HCT116 (cell line): ENCODE data around the gene RGS17. TPM values are rescaled to one million over a fixed set of nuclear protein-coding genes. Genes with fewer than 3 reads are reported as not detected.

Source experiments
- ATAC-seq: fragments of 200-7000 bp; cut with Tn5 transposase; 2 replicates; pipeline ENCODE4 v1.9.1; 2020; ENCODE audit warnings: mild to moderate bottlenecking, moderate library complexity
- BruUV-seq: library from RNA; stranded (reverse); fragments of 400-500 nt; replicated peaks from 2 replicates; lab custom pipeline; 2021; lab: Mats Ljungman, UMichigan
- CTCF ChIA-PET: fragments of 300-600 bp; sonication (Branson Sonifier 250); formaldehyde crosslinking; loops from one replicate; lab custom pipeline; 2021; ENCODE audit warnings: antibody characterized with exemption; lab: Charles Lee
- POLR2A ChIA-PET: fragments of 300-600, 350-600 bp; sonication (Branson Sonifier 250); formaldehyde crosslinking; loops from one replicate; lab custom pipeline; 2021; ENCODE audit warnings: antibody characterized with exemption; lab: Charles Lee
- RAD21 ChIA-PET, 2 experiments: fragments of 300-600 bp; sonication (Branson Sonifier 250); formaldehyde crosslinking; loops; one replicate each; lab custom pipeline; 2023; ENCODE audit warnings: low total read pairs in 2 of 2; ENCODE audit not compliant: uncharacterized antibody in 2 of 2, unreplicated experiment in 2 of 2, low non-redundant PET in 1 of 2; lab: Charles Lee
- DNase-seq: peaks from one replicate; pipeline ENCODE4 v3.0.0-alpha.2; 2010; ENCODE audit warnings: low read depth, low spot score
- H2AFZ ChIP-seq: fragments of 200-600 bp; shearing (Covaris generic), sonication (generic); 2 replicates; pipeline ENCODE4 v1.6.1; 2017; ENCODE audit warnings: low read depth, mixed run types, mixed read lengths, antibody characterized with exemption, low read length; ENCODE audit not compliant: poor library complexity, severe bottlenecking
- H3K27ac ChIP-seq: 2 replicates; pipeline ENCODE4 v1.5.1; 2012; ENCODE audit warnings: low read depth, low read length
- H3K27me3 ChIP-seq: fragments of 200-600 bp; sonication (generic); 2 replicates; pipeline ENCODE4 v1.6.1; 2016; ENCODE audit warnings: mixed run types, low read length, mixed read lengths; ENCODE audit not compliant: insufficient read depth
- H3K36me3 ChIP-seq, 2 experiments: fragments of 200-500 bp in 1 of 2; fragments of 200-600 bp in 1 of 2; sonication (Bioruptor generic) in 1 of 2; sonication (generic) in 1 of 2; 2 replicates each; pipeline versions ENCODE4 v1.5.1 to v1.6.1; 2014 to 2016; ENCODE audit warnings: low read length in 2 of 2, inconsistent platforms in 1 of 2, mixed read lengths in 1 of 2, mixed run types in 1 of 2; ENCODE audit not compliant: insufficient read depth in 2 of 2, control insufficient read depth in 1 of 2
- H3K4me1 ChIP-seq, 2 experiments: fragments of 200-600 bp in 1 of 2; sonication (generic) in 1 of 2; 2 replicates each; pipeline versions ENCODE4 v1.5.1 to v1.6.1; 2012 to 2017; ENCODE audit warnings: low read length in 2 of 2, inconsistent platforms in 1 of 2, mild to moderate bottlenecking in 1 of 2, mixed read lengths in 1 of 2, mixed run types in 1 of 2, moderate library complexity in 1 of 2; ENCODE audit not compliant: insufficient read depth in 2 of 2, control insufficient read depth in 1 of 2
- H3K4me2 ChIP-seq: fragments of 200-600 bp; sonication (generic); 2 replicates; pipeline ENCODE4 v1.6.1; 2017; ENCODE audit warnings: mixed run types, low read length, mixed read lengths
- H3K4me3 ChIP-seq, 2 experiments: fragments of 200-600 bp in 1 of 2; sonication (generic) in 1 of 2; replicated peaks in 1 of 2; 2 replicates each; pipeline ENCODE4 v1.5.1; 2011 to 2016; ENCODE audit warnings: low read length in 2 of 2, control low read depth in 1 of 2, low read depth in 1 of 2, mild to moderate bottlenecking in 1 of 2, mixed read lengths in 1 of 2, mixed run types in 1 of 2
- H3K79me2 ChIP-seq: fragments of 200-600 bp; sonication (generic); 2 replicates; pipeline ENCODE4 v1.6.1; 2017; ENCODE audit warnings: mild to moderate bottlenecking, mixed run types, low read length, moderate library complexity, mixed read lengths; ENCODE audit not compliant: insufficient read depth
- H3K9ac ChIP-seq: fragments of 200-600 bp; sonication (generic); 2 replicates; pipeline ENCODE4 v1.6.1; 2016; ENCODE audit warnings: low read length, mixed read lengths
- H3K9me2 ChIP-seq: fragments of 200-600 bp; sonication (generic), shearing (Covaris generic); 2 replicates; pipeline ENCODE4 v1.6.1; 2017; ENCODE audit warnings: mixed run types, mild to moderate bottlenecking, moderate library complexity; ENCODE audit not compliant: insufficient read depth
- H3K9me3 ChIP-seq, 2 experiments: fragments of 200-500 bp in 1 of 2; fragments of 200-600 bp in 1 of 2; sonication (Bioruptor generic) in 1 of 2; sonication (generic) in 1 of 2; 2 replicates each; pipeline ENCODE4 v1.6.1; 2014 to 2017; ENCODE audit warnings: low read length in 2 of 2, mixed read lengths in 2 of 2, inconsistent platforms in 1 of 2, low read depth in 1 of 2, mild to moderate bottlenecking in 1 of 2, mixed run types in 1 of 2, moderate library complexity in 1 of 2; ENCODE audit not compliant: control insufficient read depth in 1 of 2, insufficient read depth in 1 of 2
- H4K20me1 ChIP-seq: fragments of 200-600 bp; sonication (generic), shearing (Covaris generic); 2 replicates; pipeline ENCODE4 v1.6.1; 2017; ENCODE audit warnings: mixed run types, mild to moderate bottlenecking, moderate library complexity; ENCODE audit not compliant: insufficient read depth
- CTCF ChIP-seq, 3 experiments: fragments of 200-600 bp in 1 of 3; sonication (generic) in 1 of 3; IDR thresholded peaks in 2 of 3; conservative IDR thresholded peaks in 1 of 3; 2 replicates each; pipeline ENCODE4 v1.5.1; 2012 to 2017; ENCODE audit warnings: low read depth in 2 of 3, low read length in 2 of 3, antibody characterized with exemption in 1 of 3, borderline replicate concordance in 1 of 3, control low read depth in 1 of 3, mild to moderate bottlenecking in 1 of 3, mixed read lengths in 1 of 3, mixed run types in 1 of 3, moderate library complexity in 1 of 3; ENCODE audit not compliant: insufficient read depth in 1 of 3
- EZH2phosphoT487 ChIP-seq: fragments of 200-600 bp; IDR thresholded peaks from 2 replicates; pipeline ENCODE4 v1.6.1; 2018; ENCODE audit warnings: antibody characterized with exemption, borderline replicate concordance
- JUND ChIP-seq: IDR thresholded peaks from 2 replicates; pipeline ENCODE4 v1.6.1; 2012
- MAX ChIP-seq: IDR thresholded peaks from 2 replicates; pipeline ENCODE4 v1.6.1; 2012
- POLR2AphosphoS5 ChIP-seq: IDR thresholded peaks from 2 replicates; pipeline ENCODE4 v1.6.1; 2011; ENCODE audit warnings: mild to moderate bottlenecking, low read depth, low read length, moderate library complexity
- REST ChIP-seq: IDR thresholded peaks from 2 replicates; pipeline ENCODE4 v1.6.1; 2012; ENCODE audit warnings: low read depth
- SP1 ChIP-seq: IDR thresholded peaks from 2 replicates; pipeline ENCODE4 v1.6.1; 2012; ENCODE audit warnings: low read depth
- intact Hi-C: fragments of 100-400 bp; cut with micrococcal nuclease; formaldehyde crosslinking; loops from 2 replicates; pipeline ENCODE4 v1.10.0; 2022
- total RNA-seq: library from RNA; stranded (reverse); gene quantifications from one replicate; pipeline ENCODE4 v1.2.1, GENCODE V29; 2021; ENCODE audit not compliant: unreplicated experiment
- TF ChIP-seq, protein P1 (sequence below): IDR thresholded peaks from 2 replicates; pipeline ENCODE4 v1.6.1; 2011; ENCODE audit warnings: mild to moderate bottlenecking, low read length, moderate library complexity; ENCODE audit not compliant: insufficient replicate concordance; ENCODE audit errors: extremely low read depth
- TF ChIP-seq, protein P2 (sequence below): IDR thresholded peaks from 2 replicates; pipeline ENCODE4 v1.6.1; 2012

The RGS17 gene
- total RNA-seq, 1 experiment from 2014 or later, result 3.9 TPM

GRCh38 chr6:152959333-152959732, 171.7 kb downstream of the RGS17 start:
- peaks cover 13% of the 10 kb centered on the region for H3K27me3 ChIP-seq
- H4K20me1 ChIP-seq, result no peaks in the 10 kb centered on the region
- H3K9me2 ChIP-seq, result no peaks in the 10 kb centered on the region; the same call in 1 of the 2 replicates
- no peak overlapping the region for H3K27ac ChIP-seq
- H3K9me3 ChIP-seq, result no peaks in the 10 kb centered on the region
- intact Hi-C loops, result no loop called here
- DNase-seq (no peak), ATAC-seq (no peak)
- CTCF ChIA-PET, result no interaction called here
- no peaks in the 10 kb centered on the region for H3K4me1 ChIP-seq
- no peaks in the 10 kb centered on the region for H3K36me3 ChIP-seq
- no peak overlapping the region for H3K9ac ChIP-seq
- no TSS peak for BruUV-seq
- TF ChIP-seq CTCF (IDR thresholded peaks at IDR 0.05 in 2 of 3, conservative IDR thresholded peaks at IDR 0.05 in 1 of 3; ENCODE audit: borderline replicate concordance in 1 of 3, insufficient read depth in 1 of 3, low read depth in 2 of 3, low read length in 2 of 3) (no peak), SP1 (no peak), REST (no peak), JUND (no peak), POLR2AphosphoS5 (no peak), EZH2phosphoT487 (no peak), MAX (no peak)
- TF ChIP-seq, protein P1, sequence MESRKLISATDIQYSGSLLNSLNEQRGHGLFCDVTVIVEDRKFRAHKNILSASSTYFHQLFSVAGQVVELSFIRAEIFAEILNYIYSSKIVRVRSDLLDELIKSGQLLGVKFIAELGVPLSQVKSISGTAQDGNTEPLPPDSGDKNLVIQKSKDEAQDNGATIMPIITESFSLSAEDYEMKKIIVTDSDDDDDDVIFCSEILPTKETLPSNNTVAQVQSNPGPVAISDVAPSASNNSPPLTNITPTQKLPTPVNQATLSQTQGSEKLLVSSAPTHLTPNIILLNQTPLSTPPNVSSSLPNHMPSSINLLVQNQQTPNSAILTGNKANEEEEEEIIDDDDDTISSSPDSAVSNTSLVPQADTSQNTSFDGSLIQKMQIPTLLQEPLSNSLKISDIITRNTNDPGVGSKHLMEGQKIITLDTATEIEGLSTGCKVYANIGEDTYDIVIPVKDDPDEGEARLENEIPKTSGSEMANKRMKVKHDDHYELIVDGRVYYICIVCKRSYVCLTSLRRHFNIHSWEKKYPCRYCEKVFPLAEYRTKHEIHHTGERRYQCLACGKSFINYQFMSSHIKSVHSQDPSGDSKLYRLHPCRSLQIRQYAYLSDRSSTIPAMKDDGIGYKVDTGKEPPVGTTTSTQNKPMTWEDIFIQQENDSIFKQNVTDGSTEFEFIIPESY, result no peak
- TF ChIP-seq, protein P2, sequence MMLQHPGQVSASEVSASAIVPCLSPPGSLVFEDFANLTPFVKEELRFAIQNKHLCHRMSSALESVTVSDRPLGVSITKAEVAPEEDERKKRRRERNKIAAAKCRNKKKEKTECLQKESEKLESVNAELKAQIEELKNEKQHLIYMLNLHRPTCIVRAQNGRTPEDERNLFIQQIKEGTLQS, result no peak
- RAD21 ChIA-PET, result no interaction called here
- no peak overlapping the region for H2AFZ ChIP-seq
- H3K4me2 ChIP-seq, result no peak overlapping the region
- POLR2A ChIA-PET, result no interaction called here
- H3K4me3 ChIP-seq, result no peak overlapping the region
- no peaks in the 10 kb centered on the region for H3K79me2 ChIP-seq
